GM19468 (cell line): ENCODE results near the gene ARF5.
"Not testable (repeated sequence)": the region's sequence is repeated elsewhere in the genome, so short reads cannot be mapped to it uniquely, and the experiment has no call there.

ENCODE experiments used
- ATAC-seq: cut with Tn5 transposase; IDR thresholded peaks from one replicate; pipeline ENCODE4 v1.9.1; 2021; ENCODE audit warnings: mild to moderate bottlenecking, moderate library complexity, moderate number of reproducible peaks; ENCODE audit not compliant: unreplicated experiment; ENCODE audit errors: extremely low read depth

Gene ARF5

GRCh38 chr7:127588019-127588696 lies at the start of gene ARF5:
TSS of gene ARF5 (plus strand) at chr7:127588411. CDS start at chr7:127588499, 88 bp downstream.
- ATAC-seq, result peak; percentile 44

GRCh38 chr7:127539116-127539515 lies 49.1 kb upstream of the ARF5 start:
- ATAC-seq, result no peak

- not testable (repeated sequence) for ATAC-seq
Observed at GRCh38 chr7:127540461-127540860, 47.8 kb upstream of the ARF5 start.

GRCh38 chr7:127541548-127541947 lies 46.7 kb upstream of the ARF5 start:
- ATAC-seq, result no peak

- ATAC-seq, result no peak
Observed at GRCh38 chr7:127546313-127546712, 41.9 kb upstream of the ARF5 start.

- ATAC-seq, result no peak
Observed at GRCh38 chr7:127550247-127550646, 38.0 kb upstream of the ARF5 start.

- ATAC-seq, result no peak
Observed at GRCh38 chr7:127551941-127552340, 36.3 kb upstream of the ARF5 start.

GRCh38 chr7:127556404-127556803 lies 31.8 kb upstream of the ARF5 start:
- ATAC-seq, result no peak

- ATAC-seq, result no peak
Observed at GRCh38 chr7:127557803-127558202, 30.4 kb upstream of the ARF5 start.

- ATAC-seq, result no peak
Observed at GRCh38 chr7:127566242-127566641, 22.0 kb upstream of the ARF5 start.

- ATAC-seq, result not testable (repeated sequence)
Observed at GRCh38 chr7:127568034-127568433, 20.2 kb upstream of the ARF5 start.

- no peak for ATAC-seq
Observed at GRCh38 chr7:127571741-127572505, 16.3 kb upstream of the ARF5 start.

GRCh38 chr7:127578036-127578684 lies 10.1 kb upstream of the ARF5 start:
- ATAC-seq, result no peak

- no peak for ATAC-seq
Observed at GRCh38 chr7:127578711-127579275, 9.4 kb upstream of the ARF5 start.

- no peak for ATAC-seq
Observed at GRCh38 chr7:127580612-127581011, 7.6 kb upstream of the ARF5 start.

- ATAC-seq, result no peak
Observed at GRCh38 chr7:127581716-127582115, 6.5 kb upstream of the ARF5 start.

- no peak for ATAC-seq
Observed at GRCh38 chr7:127582361-127582760, 5.8 kb upstream of the ARF5 start.

- ATAC-seq, result no peak
Observed at GRCh38 chr7:127584648-127585043, 3.6 kb upstream of the ARF5 start.

GRCh38 chr7:127585044-127585953 lies 2.9 kb upstream of the ARF5 start, which contains the start of gene GCC1:
TSS of gene GCC1 (minus strand) at chr7:127585596. CDS start at chr7:127585182, 414 bp downstream.
- ATAC-seq, result peak; percentile 87

GRCh38 chr7:127586346-127586745 lies 1.9 kb upstream of the ARF5 start:
- ATAC-seq, result no peak
